Keratinocyte (primary cell): ENCODE results near the gene SP7. TPM values are rescaled to one million over a fixed set of nuclear protein-coding genes. Genes with fewer than 3 reads are reported as not detected.

ENCODE experiments used
- DNase-seq: peaks from one replicate; pipeline ENCODE4 v3.0.0-alpha.2; 2011; ENCODE audit warnings: low read depth, missing footprints, low spot score
- FAIRE-seq: peaks from 2 replicates; lab custom pipeline; 2011; peaks lifted over from hg19 to GRCh38; lab: Jason Lieb, UNC
- H2AFZ ChIP-seq: 2 replicates; pipeline ENCODE4 v1.6.0; 2012; ENCODE audit warnings: low read length, control low read depth, inconsistent platforms; ENCODE audit not compliant: control insufficient read depth
- H3K27ac ChIP-seq: 2 replicates; pipeline ENCODE4 v1.5.1; 2011; ENCODE audit warnings: low read length; ENCODE audit not compliant: control insufficient read depth, insufficient read depth
- H3K27me3 ChIP-seq: 3 replicates; pipeline ENCODE4 v1.6.0; 2011; ENCODE audit warnings: low read length; ENCODE audit not compliant: control insufficient read depth, insufficient read depth; ENCODE audit errors: extremely low read depth
- H3K36me3 ChIP-seq, 2 experiments: 2 replicates in 1 of 2; 3 replicates in 1 of 2; pipeline ENCODE4 v1.5.1; 2011; ENCODE audit warnings: low read length in 2 of 2, mild to moderate bottlenecking in 1 of 2; ENCODE audit not compliant: control insufficient read depth in 2 of 2, insufficient read depth in 2 of 2; ENCODE audit errors: extremely low read depth in 1 of 2
- H3K4me1 ChIP-seq: 3 replicates; pipeline ENCODE4 v1.5.1; 2011; ENCODE audit warnings: low read length; ENCODE audit not compliant: control insufficient read depth, insufficient read depth; ENCODE audit errors: extremely low read depth
- H3K4me2 ChIP-seq: 3 replicates; pipeline ENCODE4 v1.6.0; 2011; ENCODE audit warnings: low read depth, low read length; ENCODE audit not compliant: control insufficient read depth, insufficient read depth; ENCODE audit errors: extremely low read depth
- H3K4me3 ChIP-seq, 3 experiments: fragments of 200-600 bp in 1 of 3; sonication (generic) in 1 of 3; 2 replicates in 2 of 3; 3 replicates in 1 of 3; pipeline ENCODE4 v1.5.1; 2011 to 2016; ENCODE audit warnings: low read length in 3 of 3, mild to moderate bottlenecking in 3 of 3, control low read depth in 2 of 3, inconsistent platforms in 1 of 3, low read depth in 1 of 3, mixed read lengths in 1 of 3, mixed run types in 1 of 3, moderate library complexity in 1 of 3; ENCODE audit not compliant: control insufficient read depth in 2 of 3, insufficient read depth in 2 of 3; ENCODE audit errors: extremely low read depth in 1 of 3
- H3K79me2 ChIP-seq: 2 replicates; pipeline ENCODE4 v1.6.0; 2012; ENCODE audit warnings: low read length; ENCODE audit not compliant: control insufficient read depth, insufficient read depth
- H3K9ac ChIP-seq: 3 replicates; pipeline ENCODE4 v1.6.0; 2011; ENCODE audit warnings: low read length; ENCODE audit not compliant: control insufficient read depth, insufficient read depth; ENCODE audit errors: extremely low read depth
- H3K9me1 ChIP-seq: 3 replicates; pipeline ENCODE4 v1.6.0; 2011; ENCODE audit warnings: low read length; ENCODE audit not compliant: control insufficient read depth, insufficient read depth; ENCODE audit errors: extremely low read depth
- H3K9me3 ChIP-seq: 2 replicates; pipeline ENCODE4 v1.5.1; 2012; ENCODE audit warnings: low read depth, low read length; ENCODE audit not compliant: control insufficient read depth
- H4K20me1 ChIP-seq: 3 replicates; pipeline ENCODE4 v1.6.0; 2011; ENCODE audit warnings: low read length; ENCODE audit not compliant: control insufficient read depth, insufficient read depth; ENCODE audit errors: extremely low read depth
- CTCF ChIP-seq, 3 experiments: IDR thresholded peaks in 1 of 3; conservative IDR thresholded peaks in 1 of 3; optimal IDR thresholded peaks in 1 of 3; 2 replicates in 2 of 3; 3 replicates in 1 of 3; pipeline versions ENCODE3 to v1.5.1; 2011; ENCODE audit warnings: low read length in 3 of 3, mild to moderate bottlenecking in 3 of 3, moderate library complexity in 2 of 3, control low read depth in 1 of 3, inconsistent platforms in 1 of 3; ENCODE audit not compliant: insufficient read depth in 2 of 3; ENCODE audit errors: extremely low read depth in 1 of 3
- EZH2 ChIP-seq: IDR thresholded peaks from one replicate; pipeline ENCODE4 v1.6.1; 2012; ENCODE audit warnings: inconsistent platforms, mild to moderate bottlenecking, low read length, moderate library complexity
- dilution Hi-C: fragments of 300-500 bp; cut with MboI; formaldehyde crosslinking; loops from one replicate; pipeline ENCODE4 v1.7.0; 2020; ENCODE audit warnings: low sequenced_read_pairs; ENCODE audit not compliant: extremely low pct_ligation_motif_present
- polyA plus RNA-seq, 5 experiments: library from polyadenylated mRNA; depleted of rRNA in 3 of 5; stranded (reverse) in 3 of 5; stranded (forward) in 1 of 5; unstranded in 1 of 5; fragments of >200 nt; gene quantifications; 1 replicate in 1 of 5; 2 replicates in 3 of 5; 3 replicates in 1 of 5; pipeline versions ENCODE4 v1.2.1 to v1.2.3, GENCODE V29; 2011 to 2012; ENCODE audit warnings: missing spikeins in 2 of 5, low read depth in 1 of 5, low replicate concordance in 1 of 5

Gene SP7
- polyA plus RNA-seq, 1 donor (not counting 4 experiments of a cell fraction or from before 2014, with no cell fraction given), result not detected

- Histone ChIP-seq H3K79me2 (no peaks in the 10 kb centered on the region), H3K4me1 (no peaks in the 10 kb centered on the region), H3K27me3 (peaks cover 3% of the 10 kb centered on the region), H3K27ac (no peak overlapping the region), H4K20me1 (no peaks in the 10 kb centered on the region), H3K9ac (no peak overlapping the region), H3K4me2 (no peak overlapping the region), H2AFZ (no peak overlapping the region), H3K36me3 (no peaks in the 10 kb centered on the region), H3K9me1 (no peaks in the 10 kb centered on the region), H3K9me3 (no peaks in the 10 kb centered on the region), H3K4me3 (no peak overlapping the region)
- DNase-seq (no peak), FAIRE-seq (no peak)
- TF ChIP-seq CTCF (optimal IDR thresholded peaks at IDR 0.05 in 1 of 3, IDR thresholded peaks at IDR 0.05 in 1 of 3, conservative IDR thresholded peaks at IDR 0.05 in 1 of 3; ENCODE audit: extremely low read depth in 1 of 3, insufficient read depth in 2 of 3, low read length in 3 of 3) (no peak), EZH2 (no peak)
- dilution Hi-C loops, result no loop called here
Observed at GRCh38 chr12:53330671-53331070, 5.5 kb downstream of the SP7 start.

GRCh38 chr12:53328043-53328435, 8.1 kb downstream of the SP7 start:
- Histone ChIP-seq H3K27ac (no peak overlapping the region), H3K27me3 (no peaks in the 10 kb centered on the region), H3K9ac (no peak overlapping the region), H3K36me3 (no peaks in the 10 kb centered on the region), H3K4me3 (no peak overlapping the region), H3K9me1 (no peaks in the 10 kb centered on the region), H3K9me3 (no peaks in the 10 kb centered on the region), H3K4me1 (peaks cover 10% of the 10 kb centered on the region), H2AFZ (no peak overlapping the region), H3K4me2 (no peak overlapping the region), H4K20me1 (no peaks in the 10 kb centered on the region), H3K79me2 (no peaks in the 10 kb centered on the region)
- no peak for FAIRE-seq
- no peak for TF ChIP-seq EZH2
- peak in 1 of 3 experiments; percentile 5 for TF ChIP-seq CTCF (optimal IDR thresholded peaks at IDR 0.05 in 1 of 3, IDR thresholded peaks at IDR 0.05 in 1 of 3, conservative IDR thresholded peaks at IDR 0.05 in 1 of 3; ENCODE audit: extremely low read depth in 1 of 3, insufficient read depth in 2 of 3, low read length in 3 of 3)
- no peak for DNase-seq
- dilution Hi-C loops, result no loop called here
